ENCODE data around the gene AUTS2. TPM values are rescaled to one million over a fixed set of nuclear protein-coding genes. Genes with fewer than 3 reads are reported as not detected.

Gene AUTS2
- total RNA-seq, 1 donor from 2014 or later = 56.0 TPM

- intact Hi-C loops (cut with DNase I) = no loop called here
- H3K9me3 ChIP-seq = no peaks in the 10 kb centered on the region
- no peaks in the 10 kb centered on the region for H3K27me3 ChIP-seq
Observed at GRCh38 chr7:70484255-70484654, 886.0 kb downstream of the AUTS2 start.

GRCh38 chr7:70486977-70487376 lies 888.7 kb downstream of the AUTS2 start:
- ATAC-seq (no peak), DNase-seq (no peak)
- TF ChIP-seq CTCF (IDR thresholded peaks at IDR 0.05) = no peak
- intact Hi-C loops (cut with DNase I) = no loop called here
- H3K36me3 ChIP-seq = no peaks in the 10 kb centered on the region
- no peaks in the 10 kb centered on the region for H3K27me3 ChIP-seq
- H3K4me1 ChIP-seq = no peaks in the 10 kb centered on the region
- H3K27ac ChIP-seq = no peak overlapping the region
- H3K9me3 ChIP-seq = no peaks in the 10 kb centered on the region
- no peak overlapping the region for H3K4me3 ChIP-seq

More at GRCh38 chr7:70484255-70484654, 886.0 kb downstream of the AUTS2 start:
- no peak for DNase-seq
- H3K27ac ChIP-seq = no peak overlapping the region
- H3K4me3 ChIP-seq = no peak overlapping the region
- no peaks in the 10 kb centered on the region for H3K4me1 ChIP-seq
- H3K36me3 ChIP-seq = no peaks in the 10 kb centered on the region
- ATAC-seq = no peak
- no peak for TF ChIP-seq CTCF (IDR thresholded peaks at IDR 0.05)

- ATAC-seq = no peak
- H3K27me3 ChIP-seq = no peaks in the 10 kb centered on the region
- DNase-seq = no peak
- no peak overlapping the region for H3K27ac ChIP-seq
- no peaks in the 10 kb centered on the region for H3K36me3 ChIP-seq
- intact Hi-C loops (cut with DNase I) = no loop called here
- H3K9me3 ChIP-seq = no peaks in the 10 kb centered on the region
- TF ChIP-seq CTCF (IDR thresholded peaks at IDR 0.05) = no peak
- H3K4me1 ChIP-seq = no peaks in the 10 kb centered on the region
- no peak overlapping the region for H3K4me3 ChIP-seq
Observed at GRCh38 chr7:70487428-70487827, 889.2 kb downstream of the AUTS2 start.

DNA sequence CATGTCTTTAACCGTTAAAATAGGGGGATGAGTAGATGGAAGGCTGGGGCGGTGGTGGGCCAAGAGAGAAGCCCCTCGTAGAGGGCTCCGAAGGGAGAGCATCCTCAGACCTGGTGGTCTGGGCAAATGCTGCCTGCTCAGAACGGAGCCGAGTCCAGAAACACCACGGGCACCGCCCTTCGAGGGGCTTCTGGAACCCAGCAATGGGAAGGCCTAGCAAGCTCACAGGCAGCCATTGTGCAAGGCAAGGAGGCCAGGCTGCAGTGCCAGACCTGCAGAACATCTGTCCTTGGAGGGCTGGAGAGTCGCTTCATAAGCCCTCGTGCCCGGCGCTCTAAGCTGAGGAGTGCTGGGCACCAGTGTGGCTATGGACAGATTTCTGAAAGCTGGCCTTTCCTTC lies 889.6 kb downstream of the AUTS2 start:
- H3K27me3 ChIP-seq = no peaks in the 10 kb centered on the region
- H3K36me3 ChIP-seq = no peaks in the 10 kb centered on the region
- ATAC-seq (peak; percentile 24), DNase-seq (no peak)
- no peak overlapping the region for H3K27ac ChIP-seq
- no peaks in the 10 kb centered on the region for H3K9me3 ChIP-seq
- TF ChIP-seq CTCF (IDR thresholded peaks at IDR 0.05) = no peak
- H3K4me1 ChIP-seq = no peaks in the 10 kb centered on the region
- H3K4me3 ChIP-seq = no peak overlapping the region
- intact Hi-C loops (cut with DNase I) = no loop called here

- H3K27me3 ChIP-seq = no peaks in the 10 kb centered on the region
- no peak for TF ChIP-seq CTCF (IDR thresholded peaks at IDR 0.05)
- H3K27ac ChIP-seq = no peak overlapping the region
- DNase-seq (no peak), ATAC-seq (no peak)
- no peaks in the 10 kb centered on the region for H3K9me3 ChIP-seq
- no peaks in the 10 kb centered on the region for H3K36me3 ChIP-seq
- intact Hi-C loops (cut with DNase I) = no loop called here
- no peaks in the 10 kb centered on the region for H3K4me1 ChIP-seq
- H3K4me3 ChIP-seq = no peak overlapping the region
Observed at GRCh38 chr7:70489813-70490212, 891.5 kb downstream of the AUTS2 start.

DNA sequence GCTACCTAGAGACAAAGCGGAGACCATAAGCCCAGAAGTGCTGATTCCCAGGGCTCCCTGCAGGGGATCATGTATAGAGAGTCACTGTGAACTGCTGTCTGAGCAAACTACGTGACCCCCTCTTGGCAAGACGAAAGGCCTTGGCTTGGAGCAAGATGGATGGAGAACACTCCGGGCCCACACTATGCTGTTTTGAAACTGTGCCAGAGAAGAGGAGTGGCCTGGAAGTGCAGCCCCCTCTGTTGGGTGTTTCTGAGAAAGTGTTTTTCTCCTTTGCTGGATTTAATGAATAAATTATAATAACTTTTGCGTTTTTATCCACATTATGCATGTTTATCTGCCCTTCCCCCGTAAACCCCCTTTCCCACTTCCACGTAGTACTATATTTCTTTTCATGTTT lies 894.4 kb downstream of the AUTS2 start:
- Histone ChIP-seq H3K27me3 (no peaks in the 10 kb centered on the region), H3K4me3 (no peak overlapping the region), H3K36me3 (no peaks in the 10 kb centered on the region), H3K27ac (no peak overlapping the region), H3K4me1 (no peaks in the 10 kb centered on the region), H3K9me3 (no peaks in the 10 kb centered on the region)
- no peak for TF ChIP-seq CTCF (IDR thresholded peaks at IDR 0.05)
- DNase-seq = no peak
- intact Hi-C loops (cut with DNase I) = no loop called here
- no peak for ATAC-seq
